Endometrial microvascular endothelial cells (primary cell): ENCODE measurements around the gene TAC1. TPM values are rescaled to one million over a fixed set of nuclear protein-coding genes. Genes with fewer than 3 reads are reported as not detected.
"Not testable (repeated sequence)": the region's sequence is repeated elsewhere in the genome, so short reads cannot be mapped to it uniquely, and the experiment has no call there.

ENCODE experiments used
- in situ Hi-C: cut with HindIII; loops from 2 replicates; pipeline ENCODE4 v1.10.0; 2017; ENCODE audit warnings: low sequenced_read_pairs, low pct_unique_long_range_greater_than_20kb; ENCODE audit errors: inconsistent ontology term
- total RNA-seq: library from RNA; depleted of rRNA; stranded (reverse); fragments of >200 nt; gene quantifications from one replicate; pipeline ENCODE4 v1.2.3, GENCODE V29; 2015; ENCODE audit errors: inconsistent ontology term

TAC1 gene, protein sequence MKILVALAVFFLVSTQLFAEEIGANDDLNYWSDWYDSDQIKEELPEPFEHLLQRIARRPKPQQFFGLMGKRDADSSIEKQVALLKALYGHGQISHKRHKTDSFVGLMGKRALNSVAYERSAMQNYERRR
- not detected for total RNA-seq

GRCh38 chr7:97731736-97732564 is at the start of gene TAC1:
TAC1 (plus strand) TSS chr7:97732086; CDS start chr7:97732613, 527 bp downstream.
- in situ Hi-C loops = no loop called here

DNA sequence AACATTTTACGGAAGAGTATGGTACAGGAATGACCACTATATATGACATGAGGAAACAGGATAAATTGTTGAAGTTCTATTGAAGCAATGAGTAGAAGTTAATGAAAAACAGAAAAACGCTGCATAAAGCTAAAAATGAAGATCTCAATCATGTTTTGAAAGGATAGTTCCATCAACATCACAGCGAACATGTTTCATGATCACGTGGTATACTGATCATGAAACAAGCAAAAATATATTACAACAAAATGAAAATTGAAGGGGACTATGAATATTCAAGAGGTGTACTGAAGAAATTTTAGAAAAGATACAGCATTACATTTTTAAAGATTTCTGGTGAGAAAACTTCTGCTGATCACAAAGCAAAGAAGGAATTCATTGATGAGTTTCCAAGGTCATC is 45.9 kb upstream of the TAC1 start:
- in situ Hi-C loops = no loop called here

- in situ Hi-C loops = no loop called here
These were observed 38.3 kb upstream of the TAC1 start for GRCh38 chr7:97693586-97693985.

- in situ Hi-C loops = no loop called here
These were observed 37.5 kb upstream of the TAC1 start for GRCh38 chr7:97694355-97694754.

- in situ Hi-C loops = no loop called here
These were observed 34.5 kb upstream of the TAC1 start for GRCh38 chr7:97697396-97697795.

- in situ Hi-C loops = no loop called here
These were observed 9.5 kb upstream of the TAC1 start for GRCh38 chr7:97722386-97722785.

DNA sequence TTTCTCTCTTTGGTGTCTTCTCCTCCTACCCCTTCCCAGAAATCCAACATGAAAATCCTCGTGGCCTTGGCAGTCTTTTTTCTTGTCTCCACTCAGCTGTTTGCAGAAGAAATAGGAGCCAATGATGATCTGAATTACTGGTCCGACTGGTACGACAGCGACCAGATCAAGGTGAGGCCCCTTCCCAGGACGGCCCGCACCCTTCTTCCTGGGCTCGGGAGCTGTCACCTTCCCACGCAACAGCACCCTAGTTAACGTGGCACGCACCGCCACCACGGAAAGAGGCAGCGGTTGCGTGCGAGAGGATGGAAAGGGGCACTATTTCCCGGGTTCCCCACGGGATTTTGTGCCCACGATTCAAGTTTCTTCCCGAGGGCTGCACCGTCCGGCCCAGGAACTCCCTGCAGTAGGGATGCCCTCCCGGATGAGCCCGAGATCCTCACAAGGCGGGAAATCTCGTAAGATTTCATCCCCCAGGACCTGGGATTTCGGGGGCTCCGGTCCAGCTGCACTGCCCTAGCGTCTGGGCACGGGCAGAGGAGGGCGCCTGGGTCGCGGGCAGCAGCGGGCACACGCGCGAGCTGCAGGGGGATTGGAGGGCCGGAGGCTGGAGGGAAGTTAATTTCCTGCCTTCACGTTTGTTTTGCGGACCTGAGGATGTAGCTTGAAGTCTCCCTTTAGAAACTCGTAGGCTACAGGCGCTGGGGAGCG is 834 bp downstream of the TAC1 start:
- in situ Hi-C loops = no loop called here

DNA sequence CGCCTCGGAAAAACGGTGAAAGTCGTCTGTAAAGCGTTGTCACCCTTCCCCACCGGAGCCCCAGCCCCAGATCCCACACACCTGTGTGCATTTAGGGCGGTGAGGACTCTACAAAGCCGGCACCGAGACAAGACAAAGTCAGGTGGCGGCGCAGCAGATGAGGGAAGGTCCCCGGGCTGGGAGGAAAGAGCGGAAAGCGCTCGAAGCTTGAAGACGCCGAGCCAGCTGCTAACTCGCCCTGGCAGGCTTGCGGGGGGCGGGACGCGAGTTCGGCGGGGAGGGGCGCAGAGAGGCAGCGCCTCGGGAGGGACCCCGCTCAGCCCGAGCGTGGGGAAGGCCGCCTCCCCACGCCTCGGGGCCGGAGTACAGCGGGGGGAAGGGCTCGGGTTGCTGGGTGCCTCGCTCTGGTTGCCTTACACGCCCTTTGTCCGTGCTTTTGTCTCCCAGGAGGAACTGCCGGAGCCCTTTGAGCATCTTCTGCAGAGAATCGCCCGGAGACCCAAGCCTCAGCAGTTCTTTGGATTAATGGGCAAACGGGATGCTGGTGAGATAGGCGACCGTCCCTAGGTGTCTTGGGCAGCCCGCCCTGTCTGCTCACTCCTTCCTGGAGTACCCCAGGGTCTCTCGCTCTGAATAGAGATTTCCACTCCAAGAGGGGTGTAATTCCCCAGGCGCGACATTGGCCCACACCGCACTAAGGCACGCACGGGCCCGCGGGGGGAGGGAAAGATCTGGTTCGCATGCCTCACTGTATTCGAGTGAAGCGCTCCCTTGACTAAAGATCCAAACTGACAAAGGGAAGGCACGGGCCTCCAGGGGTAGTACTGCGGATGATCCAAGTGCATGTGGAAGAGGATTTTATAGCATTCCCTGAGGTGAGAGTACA is 1.6 kb downstream of the TAC1 start:
- in situ Hi-C loops = no loop called here

DNA sequence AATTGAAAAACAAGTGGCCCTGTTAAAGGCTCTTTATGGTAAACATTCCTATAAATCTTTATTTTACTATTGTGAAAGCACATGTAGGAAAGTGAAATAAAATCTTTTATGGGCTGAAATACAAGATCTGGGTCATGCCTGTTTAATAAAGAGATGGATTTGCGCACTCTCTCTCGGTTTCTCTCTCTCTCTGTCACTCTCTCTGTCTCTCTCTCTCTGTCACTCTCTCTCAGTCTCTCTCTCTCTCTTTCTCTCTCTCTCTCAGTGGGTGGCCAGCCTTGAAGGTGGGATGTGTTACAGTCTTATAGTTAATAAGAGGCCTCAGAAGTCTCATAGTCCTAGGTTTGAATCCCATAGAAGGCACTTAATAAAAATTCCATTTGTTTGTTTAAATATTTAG is 2.4 kb downstream of the TAC1 start:
- in situ Hi-C loops = no loop called here

DNA sequence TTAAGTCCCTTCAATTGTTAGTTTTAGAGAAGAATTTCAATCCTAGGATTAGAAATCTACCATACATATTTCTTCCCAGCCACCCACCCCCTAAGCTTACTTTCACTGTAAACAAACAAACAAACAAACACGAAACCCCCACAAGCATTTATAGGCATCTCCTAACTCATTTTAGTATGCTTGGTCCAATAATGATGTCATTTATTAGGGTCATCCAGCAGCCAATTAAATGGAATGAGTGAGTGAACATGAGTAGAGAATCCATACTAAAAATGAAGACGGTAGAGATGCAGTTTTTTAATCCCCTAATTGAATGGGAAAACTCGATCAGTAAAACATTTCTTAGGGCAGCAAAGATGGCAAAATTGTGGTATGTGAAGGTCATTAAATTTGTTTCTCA is 3.2 kb downstream of the TAC1 start:
- in situ Hi-C loops = no loop called here

DNA sequence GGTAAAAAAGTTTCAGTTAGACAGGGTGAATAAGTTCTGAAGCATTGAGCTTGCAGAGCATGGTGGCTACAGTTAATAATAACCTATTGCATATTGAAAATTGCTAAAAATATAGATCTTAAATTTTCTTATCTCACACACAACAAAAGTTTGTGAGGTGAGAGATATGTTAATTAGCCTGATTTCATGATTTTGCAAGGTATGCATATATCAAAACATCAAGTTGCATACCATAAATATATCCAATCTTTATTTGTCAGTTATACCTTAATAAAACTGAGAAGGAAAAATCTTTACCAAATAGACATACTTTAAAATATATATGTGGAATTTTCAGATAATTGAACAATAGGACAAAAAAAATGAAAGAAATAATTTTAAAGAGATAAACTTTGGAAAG is 16.6 kb downstream of the TAC1 start:
- in situ Hi-C loops = no loop called here

DNA sequence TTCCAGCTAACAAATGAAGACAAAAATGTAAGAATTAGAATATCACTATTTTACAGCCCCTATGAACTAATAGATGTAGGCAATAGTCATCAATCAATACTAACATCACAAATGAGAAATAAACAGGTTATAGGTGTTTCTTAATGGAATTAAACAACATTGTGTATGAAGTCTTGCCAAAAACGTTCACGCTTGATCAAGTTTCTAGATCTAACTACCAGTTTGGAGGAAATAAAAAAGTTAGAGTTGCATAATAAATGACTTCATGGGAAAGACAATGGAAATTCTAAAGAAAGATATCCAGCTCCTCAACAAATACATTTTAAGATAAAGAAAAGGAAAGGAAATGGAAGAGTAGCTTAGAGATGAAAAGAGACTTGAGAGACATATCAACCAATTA is 19.7 kb downstream of the TAC1 start:
- in situ Hi-C loops = no loop called here

DNA sequence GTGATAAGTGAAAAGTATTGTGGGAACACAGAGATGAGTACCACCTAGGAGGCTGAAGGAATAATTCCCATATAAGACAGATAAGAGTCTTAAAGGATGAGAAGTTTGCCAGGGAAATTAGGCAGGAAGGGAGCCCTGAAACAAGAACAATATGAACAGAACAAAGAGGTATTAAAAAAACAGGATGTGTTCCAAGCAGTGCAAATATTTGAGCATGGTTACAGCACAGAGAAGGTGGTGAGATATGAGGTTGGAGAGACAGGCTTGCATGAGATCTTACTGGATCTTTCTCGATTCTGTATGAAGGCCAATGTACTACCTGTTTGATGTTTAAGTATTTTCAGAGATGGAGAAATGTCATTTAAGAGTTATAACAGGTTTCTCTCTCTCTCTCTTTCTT is 20.3 kb downstream of the TAC1 start:
- in situ Hi-C loops = no loop called here

GRCh38 chr7:97757824-97758223 is 25.9 kb downstream of the TAC1 start:
- in situ Hi-C loops = no loop called here

GRCh38 chr7:97770850-97771249 is 39.0 kb downstream of the TAC1 start:
- in situ Hi-C loops = no loop called here

DNA sequence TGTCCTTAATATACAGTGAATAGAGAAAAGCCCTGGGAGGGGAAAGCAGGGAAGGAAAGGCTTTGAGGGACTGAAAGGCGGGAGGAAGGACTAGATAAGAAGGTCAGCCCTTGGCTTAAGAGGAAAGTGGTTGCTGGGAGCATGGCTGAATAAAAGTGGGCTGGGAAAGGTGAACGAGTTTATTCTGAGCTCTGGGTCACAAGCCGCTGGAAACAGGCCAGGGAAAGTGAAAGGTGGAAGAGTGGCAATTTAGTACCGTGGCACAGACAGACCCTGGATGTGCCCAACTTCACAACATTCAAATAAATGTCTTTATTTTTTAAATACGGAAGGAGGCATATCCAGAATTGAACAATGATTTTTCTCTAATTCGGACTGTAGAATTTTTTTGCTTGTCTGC is 39.7 kb downstream of the TAC1 start:
- in situ Hi-C loops = no loop called here

DNA sequence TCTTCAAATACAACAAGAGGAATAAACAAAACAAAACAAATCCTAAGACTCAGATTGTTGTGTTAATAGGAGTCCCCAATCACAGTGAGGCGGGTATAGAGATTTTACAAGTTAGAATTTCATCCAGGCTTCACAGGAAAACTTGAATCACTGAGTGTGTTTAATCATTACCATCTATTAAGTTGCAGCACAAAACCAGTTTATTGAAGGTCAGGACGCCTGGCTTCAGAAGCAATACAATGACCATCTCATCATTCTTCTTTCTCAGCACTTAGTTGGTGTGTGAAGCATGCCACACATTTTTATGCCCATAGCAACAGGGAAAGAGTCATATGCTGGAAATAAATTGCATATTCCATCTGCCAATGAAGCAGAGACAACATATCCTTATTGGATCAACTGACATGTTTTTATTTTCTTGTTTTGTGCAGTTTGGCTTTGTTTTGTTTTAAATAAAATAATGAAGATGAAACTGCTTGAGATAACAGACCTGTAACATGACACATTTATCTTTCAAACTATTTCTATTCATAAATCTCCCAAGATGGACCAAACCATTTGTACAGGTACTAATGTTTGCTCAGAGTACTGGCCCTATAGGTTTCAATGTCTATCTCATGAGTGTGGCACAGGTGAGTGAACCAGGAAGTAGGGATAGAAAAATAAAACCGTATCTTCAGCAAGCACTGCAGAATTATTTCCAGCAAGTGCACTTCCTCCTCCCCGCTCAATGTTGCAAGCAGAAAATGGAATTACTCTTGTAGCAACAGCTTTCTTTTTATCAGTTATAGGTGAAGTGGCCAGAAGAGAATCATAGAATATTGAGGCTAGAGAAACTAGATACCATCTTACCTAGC is 40.4 kb downstream of the TAC1 start:
- in situ Hi-C loops = no loop called here

GRCh38 chr7:97786398-97786797 is 54.5 kb downstream of the TAC1 start:
- in situ Hi-C loops = not testable (repeated sequence)
